Mesenchymal stem cell (in vitro differentiated cells and primary cell): ENCODE measurements around the gene DISC1.
"Not testable (repeated sequence)": the region's sequence is repeated elsewhere in the genome, so short reads cannot be mapped to it uniquely, and the experiment has no call there.

Source experiments
- DNase-seq: peaks from one replicate; pipeline ENCODE4 v3.0.0-alpha.2; 2013
- H2AFZ ChIP-seq: one replicate; pipeline ENCODE4 v1.6.1; 2013; ENCODE audit warnings: low read depth, mild to moderate bottlenecking, control low read depth, inconsistent platforms, low read length, moderate library complexity
- H2AK5ac ChIP-seq: 2 replicates; pipeline ENCODE4 v1.6.1; 2013; ENCODE audit warnings: low read length, moderate library complexity, mild to moderate bottlenecking, inconsistent platforms; ENCODE audit not compliant: severe bottlenecking
- H2BK120ac ChIP-seq: one replicate; pipeline ENCODE4 v1.6.1; 2013; ENCODE audit warnings: low read depth, mild to moderate bottlenecking, inconsistent platforms, low read length, moderate library complexity
- H2BK12ac ChIP-seq, 2 experiments: one replicate each; pipeline ENCODE4 v1.6.1; 2013; ENCODE audit warnings: inconsistent platforms in 2 of 2, low read length in 2 of 2, mild to moderate bottlenecking in 2 of 2, moderate library complexity in 2 of 2, control low read depth in 1 of 2
- H2BK15ac ChIP-seq: one replicate; pipeline ENCODE4 v1.6.1; 2013; ENCODE audit warnings: mild to moderate bottlenecking, low read depth, inconsistent platforms; ENCODE audit not compliant: poor library complexity, severe bottlenecking
- H2BK5ac ChIP-seq: 2 replicates; pipeline ENCODE4 v1.6.1; 2013; ENCODE audit warnings: low read depth, mild to moderate bottlenecking, low read length, control low read depth, inconsistent platforms; ENCODE audit not compliant: poor library complexity, severe bottlenecking
- H3K14ac ChIP-seq, 2 experiments: one replicate each; pipeline ENCODE4 v1.6.1; 2013; ENCODE audit warnings: inconsistent platforms in 2 of 2, low read length in 2 of 2, control low read depth in 1 of 2, mild to moderate bottlenecking in 1 of 2, moderate library complexity in 1 of 2
- H3K18ac ChIP-seq, 2 experiments: one replicate each; pipeline ENCODE4 v1.6.1; 2013; ENCODE audit warnings: inconsistent platforms in 2 of 2, low read length in 2 of 2, control low read depth in 1 of 2, low read depth in 1 of 2, mild to moderate bottlenecking in 1 of 2
- H3K23ac ChIP-seq, 2 experiments: one replicate each; pipeline ENCODE4 v1.6.1; 2013; ENCODE audit warnings: inconsistent platforms in 2 of 2, low read length in 2 of 2, mild to moderate bottlenecking in 2 of 2, moderate library complexity in 2 of 2, control low read depth in 1 of 2
- H3K27ac ChIP-seq: 2 replicates; pipeline ENCODE4 v1.5.1; 2013; ENCODE audit warnings: mild to moderate bottlenecking, moderate library complexity, low read length, control low read depth, inconsistent platforms; ENCODE audit not compliant: poor library complexity, severe bottlenecking
- H3K27me3 ChIP-seq, 2 experiments: 2 replicates each; pipeline versions ENCODE4 v1.6.1 to v1.7.0; 2013; ENCODE audit warnings: low read length in 2 of 2, mild to moderate bottlenecking in 2 of 2, moderate library complexity in 2 of 2, control low read depth in 1 of 2, inconsistent platforms in 1 of 2; ENCODE audit not compliant: control insufficient read depth in 1 of 2, insufficient read depth in 1 of 2
- H3K36me3 ChIP-seq, 2 experiments: 2 replicates each; pipeline versions ENCODE4 v1.6.1 to v1.7.0; 2013; ENCODE audit warnings: low read length in 2 of 2, control low read depth in 1 of 2, inconsistent platforms in 1 of 2, low read depth in 1 of 2, mild to moderate bottlenecking in 1 of 2; ENCODE audit not compliant: insufficient read depth in 2 of 2, control insufficient read depth in 1 of 2
- H3K4ac ChIP-seq, 2 experiments: one replicate each; pipeline ENCODE4 v1.6.1; 2013; ENCODE audit warnings: inconsistent platforms in 2 of 2, low read length in 2 of 2, mild to moderate bottlenecking in 2 of 2, moderate library complexity in 2 of 2, control low read depth in 1 of 2, low read depth in 1 of 2
- H3K4me1 ChIP-seq: 2 replicates; pipeline ENCODE4 v1.6.1; 2013; ENCODE audit warnings: low read depth, low read length, control low read depth; ENCODE audit not compliant: control insufficient read depth, insufficient read depth
- H3K4me2 ChIP-seq: 2 replicates; pipeline ENCODE4 v1.6.1; 2013; ENCODE audit warnings: low read length, mild to moderate bottlenecking, inconsistent platforms; ENCODE audit not compliant: poor library complexity, severe bottlenecking
- H3K4me3 ChIP-seq, 2 experiments: 2 replicates each; pipeline versions ENCODE4 v1.5.1 to v1.7.0; 2013; ENCODE audit warnings: low read length in 2 of 2, mild to moderate bottlenecking in 2 of 2, control low read depth in 1 of 2, low read depth in 1 of 2; ENCODE audit not compliant: insufficient read depth in 1 of 2
- H3K79me1 ChIP-seq: replicated peaks from 2 replicates; pipeline ENCODE4 v1.6.1; 2013; ENCODE audit warnings: mild to moderate bottlenecking, control low read depth, low read length, inconsistent platforms; ENCODE audit not compliant: poor library complexity, severe bottlenecking
- H3K9ac ChIP-seq: 2 replicates; pipeline ENCODE4 v1.7.0; 2013; ENCODE audit warnings: mild to moderate bottlenecking, low read length, moderate library complexity
- H3K9me3 ChIP-seq: 2 replicates; pipeline ENCODE4 v1.7.0; 2013; ENCODE audit warnings: mild to moderate bottlenecking, low read length; ENCODE audit not compliant: control insufficient read depth
- H4K8ac ChIP-seq: one replicate; pipeline ENCODE4 v1.6.1; 2013; ENCODE audit warnings: inconsistent platforms, mild to moderate bottlenecking, low read length, moderate library complexity
- H4K91ac ChIP-seq: one replicate; pipeline ENCODE4 v1.6.1; 2013; ENCODE audit warnings: mild to moderate bottlenecking, low read length, inconsistent platforms
- WGBS: methylation state at CpG from one replicate; pipeline ENCODE4 v1.1.7; 2013; ENCODE audit warnings: mixed read lengths; 5-methylcytosine and 5-hydroxymethylcytosine counted together

Gene DISC1

GRCh38 chr1:231728987-231729386, 102.4 kb downstream of the DISC1 start:
- WGBS, result 97% methylated on average over 3 of the region's 4 CpGs

DNA sequence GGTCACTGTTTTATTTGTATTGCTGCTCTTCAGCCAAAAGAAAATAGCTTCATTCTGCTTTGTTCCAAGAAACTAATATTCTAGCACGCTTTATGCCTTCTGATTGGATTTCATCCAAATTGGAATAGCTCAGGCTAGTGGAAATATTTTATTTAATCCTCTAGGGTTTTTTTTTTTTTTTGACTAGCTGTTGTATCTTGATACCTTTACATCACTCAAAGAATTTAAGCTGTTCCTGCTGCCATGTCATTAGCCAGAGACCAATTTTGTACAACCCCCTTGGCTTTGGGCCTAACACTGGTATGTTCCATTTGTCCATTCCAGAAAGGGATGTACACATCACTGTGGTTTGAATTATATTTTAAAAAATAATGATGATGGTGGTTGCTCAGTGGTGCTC, 103.0 kb downstream of the DISC1 start:
- no peak overlapping the region for H4K8ac ChIP-seq
- no peak for DNase-seq
- H3K14ac ChIP-seq, result no peak overlapping the region
- no peak overlapping the region for H2BK5ac ChIP-seq
- no peaks in the 10 kb centered on the region for H3K27me3 ChIP-seq
- no peak overlapping the region for H2AK5ac ChIP-seq
- peaks cover 4% of the 10 kb centered on the region for H3K4me1 ChIP-seq
- H3K27ac ChIP-seq, result no peak overlapping the region
- no peak overlapping the region for H2AFZ ChIP-seq
- H3K4me3 ChIP-seq, result no peak overlapping the region
- no peak overlapping the region for H2BK120ac ChIP-seq
- no peak overlapping the region for H3K4ac ChIP-seq
- no peak overlapping the region for H3K18ac ChIP-seq
- H3K4me2 ChIP-seq, result no peak overlapping the region
- H3K9ac ChIP-seq, result no peak overlapping the region
- no peak overlapping the region for H2BK12ac ChIP-seq
- no peaks in the 10 kb centered on the region for H3K9me3 ChIP-seq
- WGBS, result no CpG with 5 or more reads among the region's 1 CpG
- no peak overlapping the region for H3K23ac ChIP-seq
- H4K91ac ChIP-seq, result no peak overlapping the region
- no peak overlapping the region for H2BK15ac ChIP-seq
- peaks cover 32% of the 10 kb centered on the region for H3K79me1 ChIP-seq
- no peaks in the 10 kb centered on the region for H3K36me3 ChIP-seq

More at GRCh38 chr1:231728987-231729386, 102.4 kb downstream of the DISC1 start:
- not testable (repeated sequence) for H3K4me2 ChIP-seq, H3K18ac ChIP-seq, H3K27ac ChIP-seq, H2AFZ ChIP-seq, DNase-seq, H3K14ac ChIP-seq, H3K23ac ChIP-seq, H3K9me3 ChIP-seq, H3K27me3 ChIP-seq, H2BK12ac ChIP-seq, H2AK5ac ChIP-seq, H3K9ac ChIP-seq, H2BK5ac ChIP-seq, H2BK120ac ChIP-seq, H3K4me1 ChIP-seq, H4K91ac ChIP-seq, H4K8ac ChIP-seq, H3K36me3 ChIP-seq, H3K4me3 ChIP-seq, H2BK15ac ChIP-seq, H3K4ac ChIP-seq
- H3K79me1 ChIP-seq, result peaks cover 30% of the 10 kb centered on the region

GRCh38 chr1:231731268-231731667, 104.7 kb downstream of the DISC1 start:
- Histone ChIP-seq H3K27me3 (no peaks in the 10 kb centered on the region), H2BK5ac (no peak overlapping the region), H3K4me3 (no peak overlapping the region), H4K8ac (no peak overlapping the region), H3K23ac (no peak overlapping the region), H3K14ac (no peak overlapping the region), H3K18ac (no peak overlapping the region), H3K79me1 (peaks cover 30% of the 10 kb centered on the region), H4K91ac (no peak overlapping the region), H3K9me3 (no peaks in the 10 kb centered on the region), H2AFZ (no peak overlapping the region), H2BK12ac (no peak overlapping the region), H3K9ac (no peak overlapping the region), H2BK120ac (no peak overlapping the region), H2BK15ac (no peak overlapping the region), H3K27ac (no peak overlapping the region), H3K4me1 (no peaks in the 10 kb centered on the region), H3K36me3 (no peaks in the 10 kb centered on the region), H2AK5ac (no peak overlapping the region), H3K4me2 (no peak overlapping the region), H3K4ac (no peak overlapping the region)
- DNase-seq, result no peak

DNA sequence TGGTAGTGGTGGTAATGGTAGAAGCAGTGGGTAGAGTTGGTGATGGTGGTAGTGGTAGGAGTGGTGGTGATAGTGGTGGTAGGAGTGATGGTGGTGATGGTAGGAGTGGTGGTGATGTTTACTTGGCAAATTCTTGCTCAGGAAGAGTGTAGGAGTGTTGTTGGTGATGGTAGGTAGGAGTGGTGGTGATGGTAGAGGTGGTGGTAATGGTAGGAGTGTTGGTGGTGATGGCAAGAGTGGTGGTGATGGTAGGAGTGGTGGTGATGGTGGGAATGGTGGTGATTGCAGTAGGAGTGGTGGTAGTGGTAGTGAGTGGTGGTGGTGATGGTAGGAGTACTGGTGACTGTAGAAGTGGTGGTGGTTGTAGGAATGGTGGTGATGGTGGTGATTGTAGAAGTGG, 106.5 kb downstream of the DISC1 start:
- H3K4me1 ChIP-seq, result no peaks in the 10 kb centered on the region
- DNase-seq, result no peak
- no peak overlapping the region for H3K9ac ChIP-seq
- peak overlapping the region; percentile 44 for H4K91ac ChIP-seq
- no peak overlapping the region for H3K4me2 ChIP-seq
- H3K18ac ChIP-seq, result peak overlapping the region in 1 of 2 experiments; percentile 48
- no peak overlapping the region for H3K23ac ChIP-seq
- no peak overlapping the region for H4K8ac ChIP-seq
- no peak overlapping the region for H2BK120ac ChIP-seq
- peaks cover 31% of the 10 kb centered on the region for H3K79me1 ChIP-seq
- peak overlapping the region in 1 of 2 experiments; percentile 24 for H2BK12ac ChIP-seq
- no peak overlapping the region for H2AFZ ChIP-seq
- H3K4ac ChIP-seq, result no peak overlapping the region
- H2BK15ac ChIP-seq, result no peak overlapping the region
- H3K14ac ChIP-seq, result peak overlapping the region in 1 of 2 experiments; percentile 74
- H2BK5ac ChIP-seq, result no peak overlapping the region
- no peaks in the 10 kb centered on the region for H3K36me3 ChIP-seq
- no peak overlapping the region for H3K27ac ChIP-seq
- no peaks in the 10 kb centered on the region for H3K9me3 ChIP-seq
- H3K4me3 ChIP-seq, result peak overlapping the region in 1 of 2 experiments; percentile 6
- no peaks in the 10 kb centered on the region for H3K27me3 ChIP-seq
- H2AK5ac ChIP-seq, result no peak overlapping the region
